ENCODE results near the gene PTPRD.

The PTPRD gene

GRCh38 chr9:8391132-8391531, 2221.7 kb downstream of the PTPRD start:
- no peak for DNase-seq

- DNase-seq: no peak
Measured at GRCh38 chr9:8390571-8390970, 2222.2 kb downstream of the PTPRD start.

GRCh38 chr9:8389531-8389930, 2223.3 kb downstream of the PTPRD start:
- no peak for DNase-seq

GRCh38 chr9:8388132-8388531, 2224.7 kb downstream of the PTPRD start:
- no peak for DNase-seq

GRCh38 chr9:8384091-8384490, 2228.7 kb downstream of the PTPRD start:
- no peak for DNase-seq

GRCh38 chr9:8382777-8383527, 2229.8 kb downstream of the PTPRD start:
- DNase-seq: no peak

GRCh38 chr9:8382266-8382665, 2230.5 kb downstream of the PTPRD start:
- no peak for DNase-seq

- DNase-seq: no peak
Measured at GRCh38 chr9:8381601-8382000, 2231.2 kb downstream of the PTPRD start.

GRCh38 chr9:8374471-8374870, 2238.3 kb downstream of the PTPRD start:
- no peak for DNase-seq

GRCh38 chr9:8371686-8372085, 2241.1 kb downstream of the PTPRD start:
- DNase-seq: no peak

- DNase-seq: peak; percentile 35
Measured at GRCh38 chr9:8366161-8366926, 2246.5 kb downstream of the PTPRD start.

- no peak for DNase-seq
Measured at GRCh38 chr9:8365466-8366160, 2247.2 kb downstream of the PTPRD start.

- no peak for DNase-seq
Measured at GRCh38 chr9:8365029-8365428, 2247.8 kb downstream of the PTPRD start.

- no peak for DNase-seq
Measured at GRCh38 chr9:8364026-8364752, 2248.6 kb downstream of the PTPRD start.

GRCh38 chr9:8362250-8362649, 2250.6 kb downstream of the PTPRD start:
- DNase-seq: no peak

GRCh38 chr9:8361364-8361763, 2251.4 kb downstream of the PTPRD start:
- no peak for DNase-seq

GRCh38 chr9:8356406-8356805, 2256.4 kb downstream of the PTPRD start:
- DNase-seq: no peak

- DNase-seq: no peak
Measured at GRCh38 chr9:8351436-8351835, 2261.4 kb downstream of the PTPRD start.

GRCh38 chr9:8349901-8350300, 2262.9 kb downstream of the PTPRD start:
- no peak for DNase-seq

GRCh38 chr9:8349376-8349775, 2263.4 kb downstream of the PTPRD start:
- no peak for DNase-seq

- no peak for DNase-seq
Measured at GRCh38 chr9:8348756-8349155, 2264.0 kb downstream of the PTPRD start.

- no peak for DNase-seq
Measured at GRCh38 chr9:8346296-8346695, 2266.5 kb downstream of the PTPRD start.

Data from NCI-H2227 treated with DMSO at 0.1 percent for 48 hours (cell line).